ENCODE data around the gene AKT1.

The AKT1 gene

DNA sequence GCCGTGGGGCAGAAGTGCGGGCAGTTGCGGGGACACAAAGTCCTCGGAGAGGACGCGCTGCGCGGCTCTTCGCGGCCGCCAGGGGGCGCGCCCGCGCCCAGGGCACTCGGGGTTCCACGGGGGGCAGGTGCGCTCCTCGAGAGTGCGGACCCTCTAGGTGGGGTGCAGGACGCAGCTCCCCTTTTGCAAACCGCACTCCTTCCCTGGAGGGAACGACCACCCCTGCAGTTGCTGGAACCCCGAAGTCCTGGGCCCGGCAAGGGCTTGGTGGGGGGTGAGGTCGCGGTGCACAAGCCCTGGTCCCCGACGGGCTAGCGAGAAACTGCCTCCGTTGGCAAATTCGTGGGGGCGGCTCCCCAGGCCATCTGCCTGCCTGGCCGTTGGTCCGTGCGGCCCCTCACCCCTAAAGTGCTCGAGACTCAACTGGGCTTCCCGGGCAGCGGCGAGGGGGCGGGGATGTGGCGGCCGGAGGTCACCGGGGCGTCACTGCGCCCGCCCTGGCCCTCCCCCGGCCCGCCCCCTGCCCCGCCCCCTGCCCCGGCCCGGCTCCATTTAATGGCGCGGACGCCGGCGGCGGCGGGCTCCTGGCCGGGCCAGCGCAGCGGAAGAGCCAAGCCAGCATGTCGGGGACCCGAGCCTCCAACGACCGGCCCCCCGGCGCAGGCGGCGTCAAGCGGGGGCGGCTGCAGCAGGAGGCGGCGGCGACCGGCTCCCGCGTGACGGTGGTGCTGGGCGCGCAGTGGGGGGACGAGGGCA lies 71.7 kb downstream of the AKT1 start, which contains the start of gene ADSS1:
Gene ADSS1 (plus strand): TSS at position 579 of the 756 bp plus-strand sequence. CDS start 42 bp downstream, at position 621.
- no peak for DNase-seq (ENCODE audit: low read depth, low spot score)
- CTCF ChIA-PET: interaction anchor here (0.6 to 5.2 kb wide), 18 partner anchors 7 to 102 kb away, joined by 3 to 57 read pairs (median 4); no protein-coding TSS in a partner anchor
- TF ChIP-seq, protein P1, sequence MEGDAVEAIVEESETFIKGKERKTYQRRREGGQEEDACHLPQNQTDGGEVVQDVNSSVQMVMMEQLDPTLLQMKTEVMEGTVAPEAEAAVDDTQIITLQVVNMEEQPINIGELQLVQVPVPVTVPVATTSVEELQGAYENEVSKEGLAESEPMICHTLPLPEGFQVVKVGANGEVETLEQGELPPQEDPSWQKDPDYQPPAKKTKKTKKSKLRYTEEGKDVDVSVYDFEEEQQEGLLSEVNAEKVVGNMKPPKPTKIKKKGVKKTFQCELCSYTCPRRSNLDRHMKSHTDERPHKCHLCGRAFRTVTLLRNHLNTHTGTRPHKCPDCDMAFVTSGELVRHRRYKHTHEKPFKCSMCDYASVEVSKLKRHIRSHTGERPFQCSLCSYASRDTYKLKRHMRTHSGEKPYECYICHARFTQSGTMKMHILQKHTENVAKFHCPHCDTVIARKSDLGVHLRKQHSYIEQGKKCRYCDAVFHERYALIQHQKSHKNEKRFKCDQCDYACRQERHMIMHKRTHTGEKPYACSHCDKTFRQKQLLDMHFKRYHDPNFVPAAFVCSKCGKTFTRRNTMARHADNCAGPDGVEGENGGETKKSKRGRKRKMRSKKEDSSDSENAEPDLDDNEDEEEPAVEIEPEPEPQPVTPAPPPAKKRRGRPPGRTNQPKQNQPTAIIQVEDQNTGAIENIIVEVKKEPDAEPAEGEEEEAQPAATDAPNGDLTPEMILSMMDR (IDR thresholded peaks at IDR 0.05; ENCODE audit: insufficient read depth, low read length, missing control alignments): peak; percentile 82
- peak within 1 kb of the TSS; percentile 58 for H3K4me3 ChIP-seq (ENCODE audit: low read depth, low read length)
- POLR2A ChIA-PET: no interaction called here

DNA sequence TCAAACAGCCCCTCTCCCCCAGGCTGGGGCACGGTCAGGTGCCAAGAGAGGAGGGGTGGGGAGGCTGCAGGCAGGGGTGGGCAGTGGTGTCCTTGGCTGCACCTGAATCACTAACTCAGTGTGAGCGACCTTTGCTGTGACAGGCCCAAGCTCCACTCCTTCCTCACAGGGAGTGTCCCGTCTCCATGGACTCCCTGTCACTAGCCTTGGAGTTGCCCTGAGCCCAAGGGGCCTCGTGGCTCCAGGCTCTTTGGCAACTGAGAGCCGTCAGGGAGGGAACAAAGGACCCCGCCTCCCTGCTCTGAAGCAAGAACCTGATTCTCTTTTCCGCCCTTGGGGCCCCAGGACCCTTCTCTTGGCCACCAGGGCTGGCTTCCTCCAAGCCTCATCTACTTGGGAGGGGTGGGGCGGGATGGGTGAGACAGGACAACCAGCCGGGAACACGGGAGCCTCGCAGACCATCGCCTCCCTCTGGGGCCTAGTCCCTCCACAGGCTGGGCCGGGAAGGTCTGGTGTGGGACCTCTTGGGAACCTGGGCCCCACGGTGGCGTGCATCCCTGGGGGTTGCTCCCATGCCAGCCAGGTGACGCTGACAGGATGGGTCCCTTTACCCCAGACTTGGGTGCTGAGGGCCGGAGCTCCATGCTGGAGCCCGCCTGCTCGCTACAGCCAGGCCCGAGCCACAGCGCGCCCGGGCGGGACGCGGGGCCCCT lies 72.5 kb downstream of the AKT1 start:
- DNase-seq (ENCODE audit: low read depth, low spot score): no peak
- ChIA-PET CTCF (interaction anchor here (0.7 to 5.2 kb wide), 17 partner anchors 9 to 103 kb away, joined by 3 to 57 read pairs (median 4); no protein-coding TSS in a partner anchor), POLR2A (no interaction called here)
- TF ChIP-seq, protein P1 (IDR thresholded peaks at IDR 0.05; ENCODE audit: insufficient read depth, low read length, missing control alignments): no peak
- H3K4me3 ChIP-seq (ENCODE audit: low read depth, low read length): no peak overlapping the region; the same call in 1 of the 2 replicates

DNA sequence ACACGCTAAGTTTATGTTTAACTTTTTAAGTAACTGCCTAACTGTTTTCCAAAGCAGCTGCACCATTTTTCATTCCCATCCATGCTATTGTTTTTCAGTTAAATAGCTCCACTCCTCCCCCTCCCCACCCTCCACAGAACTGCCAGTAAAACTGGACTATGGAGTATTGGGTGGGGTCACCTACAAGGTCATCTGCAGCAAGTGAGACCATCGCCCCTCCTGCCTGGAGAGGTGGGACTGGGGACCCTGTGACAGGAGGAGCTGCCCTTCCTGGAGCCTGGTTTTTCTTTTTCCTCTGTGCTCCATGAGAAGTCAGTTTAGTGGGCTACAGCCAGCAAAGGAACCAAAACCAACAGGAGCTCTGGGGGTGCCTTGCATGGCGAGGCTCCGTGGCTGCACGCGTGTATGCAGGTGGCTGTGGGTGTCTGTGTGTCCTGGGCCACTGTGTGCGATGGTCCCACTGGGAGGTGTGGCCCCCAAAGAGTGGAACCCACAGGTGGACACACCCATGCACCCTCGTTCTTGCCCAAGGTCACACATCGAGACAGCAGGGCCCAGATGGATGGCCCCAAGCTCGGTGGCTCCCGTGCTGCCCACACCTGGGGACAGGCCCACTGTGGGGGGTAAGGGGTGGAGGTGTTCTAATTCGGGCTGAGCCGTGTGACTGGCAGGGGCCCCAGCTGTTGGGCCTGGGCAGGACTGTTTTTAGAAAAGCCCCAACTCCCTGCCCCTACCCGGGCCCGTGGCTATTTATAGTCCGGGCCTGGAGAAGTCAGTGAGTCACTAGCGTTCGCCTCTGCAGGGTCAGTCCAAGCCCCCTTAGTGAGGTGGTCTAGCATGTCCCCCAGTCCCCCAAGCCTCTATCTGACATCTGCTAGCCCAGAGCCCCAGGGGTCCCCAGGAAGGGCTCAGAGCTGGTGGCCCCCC lies 73.8 kb downstream of the AKT1 start:
- TF ChIP-seq, protein P1 (IDR thresholded peaks at IDR 0.05; ENCODE audit: insufficient read depth, low read length, missing control alignments): no peak
- POLR2A ChIA-PET: interaction anchor here (1.0 kb wide), 1 partner anchor 12 kb away, joined by 3 read pairs; no protein-coding TSS in a partner anchor
- CTCF ChIA-PET: interaction anchor here (0.6 to 5.2 kb wide), 12 partner anchors 10 to 104 kb away, joined by 3 to 57 read pairs (median 6); no protein-coding TSS in a partner anchor
- no peak for DNase-seq (ENCODE audit: low read depth, low spot score)
- no peak overlapping the region for H3K4me3 ChIP-seq (ENCODE audit: low read depth, low read length)

All from AG04449 (cell line).